Small intestine (tissue), 7 donors: ENCODE data around the gene SSMEM1. TPM values are rescaled to one million over a fixed set of nuclear protein-coding genes. Genes with fewer than 3 reads are reported as not detected.
A peak's percentile ranks its signal among the peaks of the same experiment; 100 is the strongest.
"Not testable (repeated sequence)": the region's sequence is repeated elsewhere in the genome, so short reads cannot be mapped to it uniquely, and the experiment has no call there.

Source experiments
- DNase-seq, 2 donors: peaks; one replicate each; pipeline versions ENCODE4 v3.0.0 to v3.0.0-alpha.2; 2013
- FAIRE-seq: peaks from 2 replicates; lab custom pipeline; 2012; peaks lifted over from hg19 to GRCh38; lab: Jason Lieb, UNC
- H3K27ac ChIP-seq, 3 donors: one replicate each; pipeline ENCODE4 v1.5.1; 2013; ENCODE audit warnings: low read length in 2 of 3, mild to moderate bottlenecking in 2 of 3, control low read depth in 1 of 3, inconsistent platforms in 1 of 3, low read depth in 1 of 3, moderate library complexity in 1 of 3
- H3K27me3 ChIP-seq, 3 donors: one replicate each; pipeline ENCODE4 v1.6.1; 2013; ENCODE audit warnings: low read length in 3 of 3, inconsistent platforms in 1 of 3; ENCODE audit not compliant: control insufficient read depth in 3 of 3, insufficient read depth in 3 of 3
- H3K36me3 ChIP-seq, 3 donors: one replicate each; pipeline ENCODE4 v1.6.1; 2013; ENCODE audit warnings: low read length in 3 of 3, inconsistent platforms in 1 of 3, low read depth in 1 of 3, mild to moderate bottlenecking in 1 of 3, moderate library complexity in 1 of 3; ENCODE audit not compliant: control insufficient read depth in 3 of 3, insufficient read depth in 2 of 3
- H3K4me1 ChIP-seq, 3 donors: one replicate each; pipeline ENCODE4 v1.6.1; 2013; ENCODE audit warnings: low read length in 2 of 3, inconsistent platforms in 1 of 3, low read depth in 1 of 3, mild to moderate bottlenecking in 1 of 3, moderate library complexity in 1 of 3; ENCODE audit not compliant: control insufficient read depth in 3 of 3, insufficient read depth in 2 of 3
- H3K4me3 ChIP-seq, 3 donors: one replicate each; pipeline ENCODE4 v1.5.1; 2013; ENCODE audit warnings: low read length in 3 of 3, control low read depth in 1 of 3, inconsistent platforms in 1 of 3, low read depth in 1 of 3, mild to moderate bottlenecking in 1 of 3, moderate library complexity in 1 of 3
- H3K9me3 ChIP-seq, 2 donors: one replicate each; pipeline ENCODE4 v1.6.1; 2013; ENCODE audit warnings: low read depth in 1 of 2, low read length in 1 of 2; ENCODE audit not compliant: control insufficient read depth in 2 of 2, insufficient read depth in 1 of 2
- WGBS, 3 donors: extraction: QIAGEN DNeasy Blood & Tissue Kit; methylation state at CpG; one replicate each; pipeline ENCODE4 v1.1.7; 2013; 5-methylcytosine and 5-hydroxymethylcytosine counted together
- polyA plus RNA-seq, 4 donors: library from polyadenylated mRNA; stranded (reverse) in 3 of 4; unstranded in 1 of 4; fragments of 200-250 nt in 3 of 4; fragments of 120-200 nt in 1 of 4; gene quantifications; one replicate each; pipeline versions ENCODE4 v1.2.1 to v1.2.3, GENCODE V29; 2013
- donor health status: healthy with polysubstance abuse.
- donor health status: control.
- donor health status: control.
- donor health status: Bipolar disorder and iron deficiency.
- donor health status: healthy.

The SSMEM1 gene
- polyA plus RNA-seq, 4 donors = not detected

DNA sequence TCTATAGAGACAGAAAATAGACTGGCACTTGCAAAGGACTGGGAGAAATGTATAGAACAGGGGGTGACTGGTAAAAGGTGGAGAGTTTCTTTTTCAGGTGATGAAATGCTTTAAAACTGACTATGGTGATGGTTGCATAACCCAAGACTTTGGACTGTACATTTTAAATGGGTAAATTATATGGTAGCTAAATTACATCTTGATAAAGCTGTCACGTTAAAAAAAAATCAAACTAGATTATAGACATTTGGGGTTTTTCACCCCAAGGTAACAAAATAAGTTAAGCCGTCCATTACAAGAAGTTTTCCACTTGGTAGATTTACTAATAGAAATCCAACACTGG is 26.4 kb upstream of the SSMEM1 start:
- Histone ChIP-seq H3K9me3 (no peaks in the 10 kb centered on the region), H3K27ac (peak overlapping the region in 1 of 3 donors; percentile 4), H3K27me3 (no peaks in the 10 kb centered on the region), H3K4me1 (no peaks in the 10 kb centered on the region), H3K4me3 (no peak overlapping the region), H3K36me3 (peaks cover 4 to 25% (median 6%) of the 10 kb centered on the region in 3 donors)
- DNase-seq = peak; percentile 7 to 60
- FAIRE-seq = no peak
- 73 to 91% (median 80%) methylated on average over 2 of the region's 2 CpGs for WGBS, 3 donors

DNA sequence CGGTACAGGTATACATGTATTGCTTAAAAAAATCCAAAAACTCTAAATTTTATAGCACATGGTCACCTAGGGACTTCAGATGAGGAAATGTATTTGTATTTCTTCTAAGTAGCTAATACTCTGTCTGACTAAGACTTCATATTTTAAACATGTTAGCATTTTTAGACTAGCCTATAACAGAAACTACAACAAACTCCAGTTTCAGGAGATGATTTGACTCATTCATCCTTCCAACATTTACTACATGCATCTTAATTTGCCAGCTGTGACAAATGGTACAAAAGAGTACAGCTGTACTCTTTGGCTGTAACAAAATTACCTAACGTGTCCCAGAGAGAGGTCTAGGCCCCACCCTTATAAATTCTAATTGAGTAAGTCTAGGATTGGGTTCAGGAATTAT is 24.7 kb upstream of the SSMEM1 start:
- no peak for DNase-seq
- 65 to 88% (median 84%) methylated on average over 2 of the region's 2 CpGs for whole genome bisulfite sequencing, 3 donors
- no peaks in the 10 kb centered on the region for H3K4me1 ChIP-seq
- H3K36me3 ChIP-seq = peaks cover 4 to 18% (median 8%) of the 10 kb centered on the region in 3 donors
- no peak overlapping the region for H3K27ac ChIP-seq
- no peak for FAIRE-seq
- H3K27me3 ChIP-seq = no peaks in the 10 kb centered on the region
- no peak overlapping the region for H3K4me3 ChIP-seq
- H3K9me3 ChIP-seq = no peaks in the 10 kb centered on the region

DNA sequence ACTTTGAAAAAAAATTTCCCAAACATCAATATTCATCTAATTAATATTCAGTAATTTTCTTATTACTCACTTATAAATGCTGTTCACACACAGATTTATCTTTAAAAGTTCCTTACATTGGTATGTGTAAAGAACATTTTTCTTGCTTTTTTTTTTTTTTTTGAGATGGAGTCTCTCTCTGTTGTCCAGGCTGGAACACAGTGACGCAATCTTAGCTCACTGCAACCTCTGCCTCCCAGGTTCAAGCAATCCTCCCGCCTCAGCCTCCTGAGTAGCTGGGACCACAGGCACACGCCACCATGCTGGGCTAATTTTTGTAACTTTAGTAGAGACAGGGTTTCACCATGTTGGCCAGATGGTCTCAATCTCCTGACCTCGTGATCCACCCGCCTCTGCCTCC is 23.3 kb upstream of the SSMEM1 start:
- not testable (repeated sequence) for H3K27ac ChIP-seq, H3K4me3 ChIP-seq, H3K27me3 ChIP-seq, H3K4me1 ChIP-seq, H3K9me3 ChIP-seq, DNase-seq
- H3K36me3 ChIP-seq = peaks cover 4 to 16% (median 8%) of the 10 kb centered on the region in 3 donors
- WGBS, 3 donors = 90 to 99% (median 97%) methylated on average over 5 of the region's 5 CpGs
- FAIRE-seq = peak; percentile 5

DNA sequence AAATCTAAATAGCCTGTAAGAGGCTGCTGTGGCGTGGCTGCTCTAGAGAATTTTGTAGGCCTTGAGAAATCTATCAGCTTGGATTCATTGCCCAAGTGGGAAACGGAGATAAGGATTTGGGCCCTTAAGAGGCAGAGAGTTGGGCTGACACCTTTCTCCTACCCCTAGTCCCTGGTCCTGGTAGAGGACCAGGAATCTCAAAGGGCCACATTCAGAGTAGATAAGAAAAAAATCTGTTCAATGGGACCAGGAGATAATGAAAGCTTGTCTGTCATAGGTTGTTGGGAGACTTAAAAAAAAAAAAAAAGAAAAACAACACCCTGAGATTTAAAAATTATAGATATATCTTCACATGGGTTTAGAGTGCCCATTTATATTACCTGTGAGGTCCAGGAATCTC is 20.3 kb upstream of the SSMEM1 start:
- no peaks in the 10 kb centered on the region for H3K4me1 ChIP-seq
- H3K36me3 ChIP-seq = peaks cover 0 to 14% (median 7%) of the 10 kb centered on the region in 3 donors
- H3K4me3 ChIP-seq = no peak overlapping the region
- no peak for DNase-seq
- no peaks in the 10 kb centered on the region for H3K9me3 ChIP-seq
- H3K27me3 ChIP-seq = no peaks in the 10 kb centered on the region
- FAIRE-seq = no peak
- WGBS, 3 donors = 91 to 95% (median 94%) methylated on average over 2 of the region's 2 CpGs
- no peak overlapping the region for H3K27ac ChIP-seq

DNA sequence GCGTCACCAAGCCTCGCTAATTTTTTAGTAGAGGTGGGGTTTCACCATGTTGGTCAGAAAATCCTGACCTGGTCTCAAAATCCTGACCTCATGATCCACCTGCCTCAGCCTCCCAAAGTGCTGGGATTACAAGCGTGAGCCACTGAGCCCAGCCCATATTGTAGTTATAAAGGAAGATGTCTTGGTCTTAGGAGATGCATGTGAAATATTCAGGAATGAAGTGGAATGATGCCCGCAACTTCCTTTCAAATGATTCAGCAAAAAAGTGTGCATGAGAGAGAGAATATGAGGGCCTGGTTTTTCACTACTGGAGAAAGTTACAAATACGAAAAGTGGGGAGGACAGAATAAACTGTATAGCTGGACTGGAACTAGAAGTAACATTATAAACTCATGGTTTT is 18.3 kb upstream of the SSMEM1 start:
- no peak overlapping the region for H3K4me3 ChIP-seq
- peaks cover 0 to 25% (median 5%) of the 10 kb centered on the region in 3 donors for H3K36me3 ChIP-seq
- 88 to 98% (median 97%) methylated on average over 5 of the region's 5 CpGs for WGBS, 3 donors
- no peak for FAIRE-seq
- H3K27me3 ChIP-seq = no peaks in the 10 kb centered on the region
- H3K27ac ChIP-seq = no peak overlapping the region
- H3K9me3 ChIP-seq = no peaks in the 10 kb centered on the region
- no peak for DNase-seq
- no peaks in the 10 kb centered on the region for H3K4me1 ChIP-seq

DNA sequence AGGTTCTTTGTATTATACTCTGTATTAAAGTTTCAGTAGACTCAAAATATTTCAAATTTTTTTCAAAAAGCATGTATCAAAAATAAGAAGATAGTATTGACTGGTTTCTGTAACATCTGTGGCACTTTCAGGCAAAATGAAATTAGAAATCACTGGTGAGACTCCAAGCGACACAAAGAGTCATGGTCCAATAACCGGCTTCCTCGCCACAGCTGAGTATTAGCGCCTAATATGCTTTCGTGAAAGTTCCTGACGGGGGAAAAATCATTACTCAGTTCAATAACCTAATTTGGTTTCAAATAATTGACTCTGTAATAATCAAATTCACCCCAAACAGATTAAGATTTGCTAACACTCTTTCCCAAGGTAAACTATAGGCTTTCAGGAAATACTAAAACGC is 15.9 kb upstream of the SSMEM1 start:
- Histone ChIP-seq H3K4me3 (no peak overlapping the region), H3K4me1 (no peaks in the 10 kb centered on the region), H3K36me3 (peaks cover 0 to 26% (median 7%) of the 10 kb centered on the region in 3 donors), H3K9me3 (no peaks in the 10 kb centered on the region), H3K27ac (no peak overlapping the region), H3K27me3 (no peaks in the 10 kb centered on the region)
- FAIRE-seq = no peak
- no peak for DNase-seq
- 94 to 100% (median 94%) methylated on average over 7 of the region's 7 CpGs for WGBS, 3 donors

DNA sequence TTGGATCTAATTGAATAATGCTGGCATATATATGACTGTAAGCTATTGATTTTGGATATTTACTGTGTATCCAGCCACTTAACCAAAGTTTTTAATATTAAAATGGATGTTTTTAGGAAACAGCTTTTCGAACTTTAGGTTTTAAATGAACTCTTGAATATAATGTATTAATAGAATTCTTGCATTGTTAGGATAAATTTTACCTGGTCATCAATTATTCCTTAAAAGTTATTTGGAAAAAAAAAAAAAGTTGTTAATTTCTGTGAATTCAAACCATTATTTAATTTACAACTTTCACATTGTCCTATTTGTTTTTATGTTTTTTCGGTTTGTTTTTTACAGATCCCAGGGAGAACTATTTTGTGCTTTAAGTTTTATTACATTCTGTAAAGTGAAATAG is 12.3 kb upstream of the SSMEM1 start:
- H3K4me3 ChIP-seq = no peak overlapping the region
- 96 to 100% (median 97%) methylated on average over 2 of the region's 2 CpGs for WGBS, 3 donors
- H3K9me3 ChIP-seq = no peaks in the 10 kb centered on the region
- no peaks in the 10 kb centered on the region for H3K27me3 ChIP-seq
- no peak overlapping the region for H3K27ac ChIP-seq
- H3K4me1 ChIP-seq = no peaks in the 10 kb centered on the region
- DNase-seq (no peak), FAIRE-seq (no peak)
- peaks cover 0 to 27% (median 9%) of the 10 kb centered on the region in 3 donors for H3K36me3 ChIP-seq

DNA sequence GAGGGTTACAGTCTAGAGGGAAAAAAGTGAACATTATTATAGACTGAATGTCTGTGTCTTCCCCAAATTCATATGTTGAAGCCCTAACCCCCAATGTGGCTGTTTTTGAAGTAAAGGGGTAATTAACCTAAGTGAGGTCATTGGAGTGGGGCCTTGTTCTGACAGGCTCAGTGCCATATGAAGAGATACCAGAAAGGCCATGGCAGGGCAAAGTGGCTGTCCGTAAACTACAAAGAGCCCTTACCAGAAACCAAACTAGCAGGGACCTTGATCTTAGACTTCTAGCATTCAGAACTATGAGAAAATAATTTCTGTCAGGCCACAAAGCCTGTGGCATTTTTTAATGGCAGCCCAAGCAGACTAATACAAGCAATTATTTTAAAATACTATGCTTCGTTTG is 11.2 kb upstream of the SSMEM1 start:
- 71 to 94% (median 86%) methylated on average over 2 of the region's 2 CpGs for WGBS, 3 donors
- Histone ChIP-seq H3K9me3 (no peaks in the 10 kb centered on the region), H3K27ac (no peak overlapping the region), H3K4me3 (no peak overlapping the region), H3K4me1 (no peaks in the 10 kb centered on the region), H3K27me3 (no peaks in the 10 kb centered on the region), H3K36me3 (peaks cover 0 to 28% (median 9%) of the 10 kb centered on the region in 3 donors)
- DNase-seq = no peak
- no peak for FAIRE-seq

DNA sequence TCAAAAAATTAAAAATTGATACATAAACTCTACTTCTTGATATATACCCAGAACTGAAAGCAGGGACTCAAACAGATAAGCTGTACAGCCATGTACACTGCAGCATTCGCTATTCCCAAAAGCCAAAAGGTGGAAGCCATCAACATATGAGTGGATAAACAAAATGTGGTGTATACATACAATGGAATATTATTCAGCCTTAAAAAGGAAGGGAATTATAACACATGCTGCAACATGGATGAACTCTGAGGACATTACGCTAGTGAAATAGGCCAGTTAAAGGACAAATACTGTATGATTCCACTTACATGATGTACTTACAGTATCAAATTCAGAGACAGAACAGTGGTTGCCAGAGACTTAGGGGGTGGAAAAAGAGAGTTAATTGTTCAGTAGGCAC is 10.6 kb upstream of the SSMEM1 start:
- Histone ChIP-seq H3K9me3 (no peaks in the 10 kb centered on the region), H3K27ac (no peak overlapping the region), H3K27me3 (no peaks in the 10 kb centered on the region), H3K4me1 (no peaks in the 10 kb centered on the region), H3K36me3 (peaks cover 0 to 29% (median 7%) of the 10 kb centered on the region in 3 donors), H3K4me3 (no peak overlapping the region)
- WGBS, 3 donors = 49 to 76% (median 70%) methylated on average over 2 of the region's 2 CpGs
- DNase-seq (no peak), FAIRE-seq (no peak)
